ENCODE measurements around the gene CFAP61. TPM values are rescaled to one million over a fixed set of nuclear protein-coding genes. Genes with fewer than 3 reads are reported as not detected.

Gene CFAP61
- total RNA-seq, 2 experiments from 2014 or later = not detected

DNA sequence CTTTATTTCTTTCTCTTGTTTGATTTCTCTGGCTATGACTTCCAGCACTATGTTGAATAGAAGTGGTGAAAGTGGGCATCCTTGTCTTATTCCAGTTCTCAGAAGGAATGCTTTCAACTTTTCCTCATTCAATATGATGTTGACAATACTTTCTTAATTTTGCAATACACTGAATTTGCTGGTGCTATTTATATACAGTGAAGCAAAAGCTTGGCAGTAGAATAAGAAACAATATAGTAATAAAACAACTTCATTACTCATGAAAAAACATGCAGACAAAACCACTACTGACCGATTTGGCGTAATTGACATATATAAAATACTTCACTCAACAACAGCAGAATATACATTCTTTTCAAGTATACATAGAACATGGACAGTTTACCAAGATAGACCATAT, 96.4 kb downstream of the CFAP61 start:
- no peaks in the 10 kb centered on the region for H3K36me3 Mint-ChIP-seq
- H3K4me3 Mint-ChIP-seq = no peak overlapping the region
- no peak overlapping the region for H3K27ac Mint-ChIP-seq
- peaks cover 19% of the 10 kb centered on the region for H3K27me3 Mint-ChIP-seq
- no peak for DNase-seq
- H3K4me1 Mint-ChIP-seq = no peaks in the 10 kb centered on the region
- H3K9me3 Mint-ChIP-seq = peaks cover 4% of the 10 kb centered on the region

DNA sequence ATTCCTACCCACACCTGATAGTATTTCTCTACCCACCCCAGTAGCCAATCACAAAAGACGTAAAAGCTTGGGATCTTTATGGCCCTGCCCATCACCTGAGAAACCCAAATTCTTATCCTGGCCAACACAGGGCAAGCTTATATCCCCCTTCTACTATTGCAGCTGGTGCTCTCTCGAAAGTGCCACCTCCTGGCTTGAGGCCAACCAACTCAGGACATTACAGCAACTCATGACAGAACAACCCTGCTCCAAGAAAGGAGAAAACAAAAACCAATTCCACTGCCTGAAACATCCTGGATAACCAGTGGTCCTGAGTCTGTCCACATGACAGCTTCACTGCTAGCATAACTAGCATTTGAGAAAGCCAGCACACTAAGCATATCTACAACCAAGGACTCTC, 97.9 kb downstream of the CFAP61 start:
- H3K4me3 Mint-ChIP-seq = no peak overlapping the region
- H3K4me1 Mint-ChIP-seq = no peaks in the 10 kb centered on the region
- peaks cover 2% of the 10 kb centered on the region for H3K9me3 Mint-ChIP-seq
- H3K27me3 Mint-ChIP-seq = peaks cover 17% of the 10 kb centered on the region
- no peak overlapping the region for H3K27ac Mint-ChIP-seq
- H3K36me3 Mint-ChIP-seq = no peaks in the 10 kb centered on the region
- no peak for DNase-seq

DNA sequence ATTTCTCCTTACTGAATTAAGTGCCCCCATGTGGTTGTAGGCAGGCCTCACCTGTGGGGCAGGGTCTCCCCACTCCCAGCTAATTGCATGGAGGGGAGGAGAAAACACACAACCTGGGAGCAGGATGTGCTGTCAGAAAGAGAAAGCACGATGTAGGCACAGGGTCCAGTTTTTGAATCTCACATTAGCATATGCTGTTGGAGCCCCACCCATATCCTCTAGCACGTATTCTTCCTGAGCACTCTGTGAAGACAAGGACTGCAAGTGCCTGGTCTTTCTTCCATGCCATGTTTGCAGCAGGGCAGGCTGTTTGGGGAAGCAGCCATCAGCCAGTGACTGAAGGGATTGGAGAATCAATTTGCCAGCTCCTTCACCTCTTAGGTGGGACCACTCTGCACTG, 108.2 kb downstream of the CFAP61 start:
- no peak for DNase-seq
- Mint-ChIP-seq H3K36me3 (no peaks in the 10 kb centered on the region), H3K4me3 (no peak overlapping the region), H3K27ac (no peak overlapping the region), H3K27me3 (no peaks in the 10 kb centered on the region), H3K4me1 (no peaks in the 10 kb centered on the region), H3K9me3 (peaks cover 6% of the 10 kb centered on the region)

DNA sequence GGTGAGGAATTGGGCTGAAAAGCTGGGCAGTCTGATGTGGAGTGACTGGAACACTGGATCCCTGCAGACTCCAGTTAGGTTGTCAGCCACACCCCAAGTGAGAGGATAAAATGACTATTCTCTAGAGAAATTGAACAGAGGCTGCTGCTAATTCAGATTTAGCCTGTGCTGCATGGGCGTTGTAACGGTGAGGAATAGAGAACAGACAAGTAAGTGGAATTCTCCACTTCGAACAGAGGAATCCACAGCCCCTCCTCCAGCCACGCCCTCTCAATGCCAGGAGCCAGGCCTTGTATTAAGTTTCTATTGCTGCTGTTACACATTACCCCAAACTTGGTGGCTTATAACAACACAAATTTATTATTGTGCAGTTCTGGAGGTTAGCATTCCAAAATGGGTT, 109.3 kb downstream of the CFAP61 start:
- H3K27ac Mint-ChIP-seq = no peak overlapping the region
- H3K27me3 Mint-ChIP-seq = no peaks in the 10 kb centered on the region
- no peaks in the 10 kb centered on the region for H3K4me1 Mint-ChIP-seq
- peaks cover 6% of the 10 kb centered on the region for H3K9me3 Mint-ChIP-seq
- DNase-seq = no peak
- no peaks in the 10 kb centered on the region for H3K36me3 Mint-ChIP-seq
- H3K4me3 Mint-ChIP-seq = no peak overlapping the region

DNA sequence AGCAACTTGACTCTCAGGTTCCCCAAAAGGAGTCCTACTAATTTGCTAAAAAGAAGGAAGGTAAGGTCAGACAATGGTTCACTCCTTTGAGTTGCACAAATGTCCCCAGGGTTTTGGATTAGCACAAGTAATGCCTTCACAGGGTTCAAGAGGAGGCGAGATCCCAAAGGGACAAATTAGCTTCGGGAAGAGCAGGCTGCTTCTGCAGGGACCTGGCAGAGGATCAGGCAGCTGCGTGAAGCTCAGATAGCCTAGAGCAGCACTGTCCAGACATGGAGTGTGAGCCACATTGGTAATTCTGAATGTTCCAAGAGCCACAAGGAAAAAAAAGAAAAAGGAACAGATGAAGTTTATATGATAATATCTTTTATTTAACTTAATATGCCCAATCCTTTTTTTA, 115.4 kb downstream of the CFAP61 start:
- no peak for DNase-seq
- Mint-ChIP-seq H3K27ac (no peak overlapping the region), H3K9me3 (peaks cover 2% of the 10 kb centered on the region), H3K4me1 (no peaks in the 10 kb centered on the region), H3K36me3 (no peaks in the 10 kb centered on the region), H3K27me3 (no peaks in the 10 kb centered on the region), H3K4me3 (no peak overlapping the region)

DNA sequence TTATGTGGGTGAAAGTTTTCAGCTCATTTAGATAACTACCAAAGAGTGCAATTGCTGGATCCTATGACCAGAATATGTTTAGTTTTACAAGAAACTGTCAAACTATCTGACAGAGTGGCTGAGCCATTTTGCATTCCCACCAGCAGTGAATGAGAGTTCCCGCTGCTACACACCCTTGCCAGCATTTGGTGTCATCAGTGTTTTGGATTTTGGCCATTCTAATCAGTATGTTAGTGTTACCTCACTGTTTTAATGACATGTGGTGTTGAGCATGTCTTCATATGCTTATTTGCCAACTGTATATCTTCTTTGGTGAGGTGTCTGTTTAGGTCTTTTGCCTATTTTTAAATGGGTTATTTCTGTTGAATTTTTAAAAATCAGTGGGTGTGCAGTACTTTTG, 120.9 kb downstream of the CFAP61 start:
- Mint-ChIP-seq H3K9me3 (no peaks in the 10 kb centered on the region), H3K36me3 (no peaks in the 10 kb centered on the region), H3K27ac (no peak overlapping the region), H3K4me1 (no peaks in the 10 kb centered on the region), H3K4me3 (no peak overlapping the region), H3K27me3 (peaks cover 6% of the 10 kb centered on the region)
- no peak for DNase-seq

DNA sequence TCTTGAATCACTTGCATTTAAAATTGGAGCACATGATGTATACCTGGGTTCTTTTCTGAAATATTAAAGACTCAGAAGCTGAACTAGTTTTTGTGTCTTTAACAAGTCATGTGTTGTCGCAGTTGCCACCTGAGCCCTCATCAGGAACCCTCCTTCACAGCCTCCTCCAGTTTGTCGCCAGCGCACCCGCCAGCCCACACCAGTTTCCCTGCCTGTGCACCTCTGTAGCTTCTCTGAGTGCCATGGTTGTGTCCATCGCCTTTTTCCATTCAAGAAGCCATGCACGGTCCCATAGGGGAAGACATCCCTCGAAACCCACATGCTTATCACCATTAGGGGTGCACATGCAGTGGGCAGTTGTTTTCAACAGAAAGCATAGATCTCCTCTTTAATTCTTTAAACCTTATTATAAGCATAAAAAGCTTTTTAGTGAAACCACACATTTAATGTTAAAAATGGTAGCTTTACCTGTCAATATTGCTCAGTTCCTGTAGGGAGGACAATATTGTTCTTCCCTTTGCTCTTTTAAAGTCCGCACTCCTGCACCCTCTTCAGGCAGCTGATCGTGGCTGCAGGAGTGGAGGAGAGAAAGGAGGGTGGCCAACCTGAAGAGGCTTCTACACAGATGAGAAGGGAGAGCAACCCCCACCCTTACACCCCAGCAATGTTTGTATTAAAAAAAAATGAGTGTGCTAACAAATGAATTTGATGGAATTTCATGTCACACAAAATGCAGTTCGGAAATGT, 121.9 kb downstream of the CFAP61 start:
- DNase-seq = no peak
- no peaks in the 10 kb centered on the region for H3K4me1 Mint-ChIP-seq
- no peak overlapping the region for H3K27ac Mint-ChIP-seq
- no peak overlapping the region for H3K4me3 Mint-ChIP-seq
- H3K27me3 Mint-ChIP-seq = peaks cover 11% of the 10 kb centered on the region
- H3K36me3 Mint-ChIP-seq = no peaks in the 10 kb centered on the region
- H3K9me3 Mint-ChIP-seq = no peaks in the 10 kb centered on the region

DNA sequence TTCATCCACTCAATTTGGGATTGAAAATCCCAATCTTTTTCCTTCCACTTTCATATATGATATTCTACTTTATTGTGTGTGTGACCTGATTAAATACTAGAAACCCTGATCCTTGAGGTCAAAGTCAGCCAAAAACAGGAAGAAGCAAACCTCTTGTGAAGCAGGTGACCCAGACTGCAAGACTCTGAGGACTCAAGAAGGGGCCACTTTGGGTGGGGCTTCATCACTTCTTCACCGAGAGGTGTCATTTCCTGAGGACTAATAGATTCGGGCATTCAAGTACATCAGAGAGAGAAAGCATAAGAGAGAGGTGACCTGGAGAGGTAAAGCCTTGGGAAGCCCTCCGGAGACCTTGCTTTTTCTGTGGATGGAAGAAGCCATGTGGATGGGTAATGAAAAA, 129.0 kb downstream of the CFAP61 start:
- peaks cover 2% of the 10 kb centered on the region for H3K9me3 Mint-ChIP-seq
- H3K36me3 Mint-ChIP-seq = no peaks in the 10 kb centered on the region
- no peak overlapping the region for H3K4me3 Mint-ChIP-seq
- H3K4me1 Mint-ChIP-seq = no peaks in the 10 kb centered on the region
- peaks cover 9% of the 10 kb centered on the region for H3K27me3 Mint-ChIP-seq
- no peak for DNase-seq
- H3K27ac Mint-ChIP-seq = no peak overlapping the region

DNA sequence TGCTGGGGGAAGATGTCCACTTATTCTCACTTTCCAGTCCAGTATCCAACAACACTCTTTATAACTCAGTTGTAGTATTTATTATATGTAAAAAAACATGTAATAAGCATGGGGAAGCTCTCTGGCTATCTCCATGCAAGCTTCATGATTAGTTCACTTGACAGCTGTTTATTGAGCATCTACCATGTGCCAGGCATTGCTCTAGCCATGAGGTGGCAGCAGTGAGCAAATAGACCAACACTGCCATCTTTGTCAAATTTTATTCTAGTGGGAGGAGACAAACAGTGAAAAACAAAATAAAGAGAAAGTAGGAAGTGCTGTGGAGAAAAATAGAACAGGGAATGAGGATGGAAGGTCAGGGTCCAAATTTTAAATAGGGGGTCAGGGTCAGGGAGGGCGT, 131.8 kb downstream of the CFAP61 start:
- no peak overlapping the region for H3K27ac Mint-ChIP-seq
- H3K4me1 Mint-ChIP-seq = no peaks in the 10 kb centered on the region
- no peaks in the 10 kb centered on the region for H3K36me3 Mint-ChIP-seq
- H3K4me3 Mint-ChIP-seq = no peak overlapping the region
- H3K27me3 Mint-ChIP-seq = peaks cover 5% of the 10 kb centered on the region
- DNase-seq = no peak
- H3K9me3 Mint-ChIP-seq = peaks cover 2% of the 10 kb centered on the region

DNA sequence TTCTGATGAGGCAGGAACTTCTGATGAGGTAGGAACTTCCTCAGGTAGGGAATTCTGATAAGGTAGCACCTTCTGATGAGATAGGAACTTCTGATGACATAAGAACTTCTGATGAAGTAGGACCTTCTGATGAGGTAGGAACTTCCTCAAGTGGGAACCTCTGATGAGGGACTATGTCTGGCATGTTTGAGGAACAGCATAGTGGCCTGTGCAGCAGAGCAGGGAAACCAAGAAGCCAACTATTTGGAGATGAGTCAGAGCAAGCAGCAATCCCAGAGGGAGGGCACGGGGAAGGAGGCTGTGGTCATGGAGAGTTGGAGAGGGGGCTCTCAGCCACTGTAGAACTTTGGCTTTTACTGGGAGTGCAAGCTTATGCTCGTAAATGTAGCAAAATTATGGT, 132.4 kb downstream of the CFAP61 start:
- H3K4me1 Mint-ChIP-seq = no peaks in the 10 kb centered on the region
- peaks cover 2% of the 10 kb centered on the region for H3K9me3 Mint-ChIP-seq
- no peaks in the 10 kb centered on the region for H3K36me3 Mint-ChIP-seq
- no peak overlapping the region for H3K4me3 Mint-ChIP-seq
- DNase-seq = no peak
- H3K27me3 Mint-ChIP-seq = no peaks in the 10 kb centered on the region
- H3K27ac Mint-ChIP-seq = no peak overlapping the region

DNA sequence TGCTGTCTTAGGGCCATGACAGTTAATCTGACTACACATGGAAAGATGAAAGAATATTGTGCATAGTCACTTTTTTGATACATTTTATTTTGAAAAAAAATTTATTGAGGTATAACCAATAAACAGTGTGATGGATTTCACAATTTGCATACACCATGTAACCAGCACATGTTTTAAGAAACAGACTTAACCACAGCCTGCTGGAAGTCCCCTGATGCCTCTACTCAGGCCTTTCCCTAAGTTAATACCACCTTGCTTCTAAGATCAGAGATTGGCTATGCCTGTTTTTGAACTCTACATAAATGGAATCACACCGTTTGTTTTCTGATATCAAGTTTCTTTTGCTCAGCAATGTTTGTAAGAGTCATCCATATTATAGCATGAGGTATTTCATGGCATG, 136.3 kb downstream of the CFAP61 start:
- no peaks in the 10 kb centered on the region for H3K27me3 Mint-ChIP-seq
- H3K36me3 Mint-ChIP-seq = no peaks in the 10 kb centered on the region
- H3K9me3 Mint-ChIP-seq = no peaks in the 10 kb centered on the region
- no peak for DNase-seq
- H3K4me1 Mint-ChIP-seq = no peaks in the 10 kb centered on the region
- no peak overlapping the region for H3K27ac Mint-ChIP-seq
- H3K4me3 Mint-ChIP-seq = no peak overlapping the region

DNA sequence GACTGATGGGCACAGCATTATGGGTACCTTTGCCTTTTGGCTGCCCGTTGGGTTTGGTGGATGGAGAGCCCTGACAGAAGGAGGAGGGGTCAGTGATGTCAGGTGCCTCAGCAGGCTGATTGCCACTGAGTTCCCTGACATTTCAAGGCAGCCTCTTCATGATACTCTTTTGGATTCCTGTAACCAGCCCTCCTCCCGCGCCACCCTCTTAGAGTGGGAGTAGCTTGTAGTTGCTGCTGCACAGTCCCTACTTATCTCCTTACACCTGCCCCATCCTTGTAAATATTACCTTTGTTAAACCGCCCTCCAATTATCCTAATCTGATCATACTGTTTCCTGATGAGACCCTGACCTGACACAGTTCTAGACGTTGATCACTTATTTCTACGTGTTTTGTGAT, 140.0 kb downstream of the CFAP61 start:
- no peaks in the 10 kb centered on the region for H3K9me3 Mint-ChIP-seq
- no peak overlapping the region for H3K4me3 Mint-ChIP-seq
- no peaks in the 10 kb centered on the region for H3K36me3 Mint-ChIP-seq
- no peak for DNase-seq
- H3K27me3 Mint-ChIP-seq = peaks cover 10% of the 10 kb centered on the region
- H3K4me1 Mint-ChIP-seq = no peaks in the 10 kb centered on the region
- H3K27ac Mint-ChIP-seq = no peak overlapping the region

DNA sequence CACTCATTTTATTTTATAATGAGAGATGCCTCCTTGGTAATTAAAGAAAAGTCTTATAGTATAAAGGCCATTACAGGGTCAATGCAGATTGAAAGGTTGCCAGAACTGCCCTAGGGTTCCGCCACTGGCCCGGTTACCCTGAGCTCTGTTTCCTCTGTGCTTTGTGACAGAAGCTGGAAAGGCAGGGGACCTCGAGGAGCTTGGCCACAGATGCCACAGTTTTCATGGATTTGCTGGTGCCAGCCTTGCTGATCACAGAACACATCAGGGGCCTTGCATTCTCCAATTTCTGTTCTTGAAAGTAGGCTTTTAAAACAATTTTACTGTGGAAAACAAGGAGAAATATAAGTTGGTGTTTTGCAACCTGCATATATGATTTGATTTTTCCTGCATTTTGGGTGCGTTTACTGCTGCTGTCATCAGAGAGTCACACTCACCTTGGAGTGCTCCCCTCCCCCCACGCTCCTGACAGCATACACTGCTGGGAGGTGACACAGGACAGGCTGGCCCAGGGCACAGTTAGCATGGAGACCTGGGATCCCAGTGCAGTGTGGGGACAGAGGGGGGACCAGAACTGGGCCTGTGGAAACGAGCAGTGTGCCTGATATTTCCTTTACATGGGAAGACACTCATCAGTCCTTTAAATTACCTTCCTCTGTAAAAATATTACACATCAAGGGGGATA, 142.8 kb downstream of the CFAP61 start:
- no peaks in the 10 kb centered on the region for H3K4me1 Mint-ChIP-seq
- no peak for DNase-seq
- H3K27me3 Mint-ChIP-seq = peaks cover 18% of the 10 kb centered on the region
- no peaks in the 10 kb centered on the region for H3K9me3 Mint-ChIP-seq
- H3K4me3 Mint-ChIP-seq = no peak overlapping the region
- H3K27ac Mint-ChIP-seq = no peak overlapping the region
- H3K36me3 Mint-ChIP-seq = no peaks in the 10 kb centered on the region

DNA sequence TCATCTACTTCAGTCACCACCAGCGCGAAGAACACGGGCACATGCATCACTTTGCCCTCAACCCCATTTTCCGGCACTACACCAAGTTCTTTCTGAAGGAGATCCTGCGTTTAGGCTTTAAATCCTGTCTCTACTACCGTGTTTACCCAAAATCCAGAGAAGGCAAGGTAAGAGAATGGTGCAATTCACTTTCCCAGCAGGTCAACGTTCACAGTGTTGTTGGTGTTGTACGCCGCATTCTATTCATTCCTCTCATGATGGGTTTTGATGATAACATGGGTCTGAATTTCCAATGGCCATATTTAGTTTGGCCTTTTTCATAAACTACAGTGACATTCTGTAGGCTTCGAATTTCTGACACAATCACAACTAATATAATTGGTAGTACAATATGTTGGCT, 144.3 kb downstream of the CFAP61 start:
- Mint-ChIP-seq H3K27me3 (peaks cover 18% of the 10 kb centered on the region), H3K4me1 (no peaks in the 10 kb centered on the region), H3K4me3 (no peak overlapping the region), H3K36me3 (no peaks in the 10 kb centered on the region), H3K27ac (no peak overlapping the region), H3K9me3 (no peaks in the 10 kb centered on the region)
- DNase-seq = no peak

DNA sequence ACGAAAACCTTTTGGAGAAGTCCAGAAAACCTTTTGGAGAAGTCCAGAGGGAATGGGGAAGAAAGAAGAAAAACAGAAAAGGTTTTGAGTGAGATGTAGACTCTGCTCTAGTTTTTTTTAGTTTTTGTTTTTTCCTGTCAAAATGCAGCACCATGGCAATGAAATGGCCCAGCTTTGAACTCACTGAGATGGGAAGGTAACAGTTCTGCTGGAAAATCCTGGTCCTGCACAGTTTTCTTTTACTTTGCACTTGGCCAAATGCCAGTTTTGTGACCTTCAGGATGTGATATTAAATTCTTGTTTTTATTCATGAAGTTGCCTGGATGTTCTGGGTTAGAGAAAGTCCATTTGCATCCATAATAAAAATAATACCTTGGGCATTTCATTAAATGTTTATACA, 145.7 kb downstream of the CFAP61 start:
- H3K4me3 Mint-ChIP-seq = no peak overlapping the region
- peaks cover 18% of the 10 kb centered on the region for H3K27me3 Mint-ChIP-seq
- DNase-seq = no peak
- no peaks in the 10 kb centered on the region for H3K4me1 Mint-ChIP-seq
- H3K27ac Mint-ChIP-seq = no peak overlapping the region
- H3K36me3 Mint-ChIP-seq = no peaks in the 10 kb centered on the region
- no peaks in the 10 kb centered on the region for H3K9me3 Mint-ChIP-seq

Data from activated naive CD8-positive, alpha-beta T cell treated with anti-CD3 and anti-CD28 coated beads for 36 hours (primary cell).